HL-60 (cell line): ENCODE results near the gene MAP4K4.

Source experiments
- DNase-seq, 2 experiments: peaks; one replicate each; pipeline ENCODE4 v3.0.0-alpha.2; 2010 to 2020; ENCODE audit warnings: low read depth in 1 of 2, low spot score in 1 of 2
- H3K27ac ChIP-seq: fragments of 250-450 bp; sonication (Bioruptor Pico); replicated peaks from 2 replicates; pipeline ENCODE4 v1.5.1; 2020; ENCODE audit warnings: mild to moderate bottlenecking, moderate library complexity
- H3K27me3 ChIP-seq: fragments of 250-450 bp; sonication (Bioruptor Pico); 2 replicates; pipeline ENCODE4 v1.5.1; 2021; ENCODE audit warnings: mild to moderate bottlenecking, moderate library complexity; ENCODE audit not compliant: insufficient read depth, poor library complexity, severe bottlenecking
- H3K4me3 ChIP-seq: replicated peaks from 2 replicates; pipeline ENCODE4 v1.5.1; 2011; ENCODE audit warnings: mild to moderate bottlenecking, control low read depth, low read length; ENCODE audit not compliant: insufficient read depth
- CTCF ChIP-seq: IDR thresholded peaks from one replicate; pipeline ENCODE4 v1.5.1; 2011; ENCODE audit warnings: low read length, control low read depth, inconsistent platforms; ENCODE audit not compliant: insufficient read depth
- GABPA ChIP-seq: IDR thresholded peaks from 2 replicates; pipeline ENCODE4 v1.6.1; 2012; ENCODE audit warnings: low read depth
- POLR2AphosphoS5 ChIP-seq: IDR thresholded peaks from 2 replicates; pipeline ENCODE4 v1.6.1; 2012; ENCODE audit warnings: low read depth
- REST ChIP-seq: IDR thresholded peaks from 2 replicates; pipeline ENCODE4 v1.6.1; 2012; ENCODE audit warnings: low read depth; ENCODE audit not compliant: insufficient replicate concordance
- SPI1 ChIP-seq: IDR thresholded peaks from 2 replicates; pipeline ENCODE4 v1.6.1; 2012; ENCODE audit warnings: low read depth, mild to moderate bottlenecking, borderline replicate concordance

Gene MAP4K4

GRCh38 chr2:101864426-101864825 lies 166.9 kb downstream of the MAP4K4 start:
- TF ChIP-seq GABPA, result no peak
- no peak for TF ChIP-seq REST
- no peak for TF ChIP-seq CTCF
- Histone ChIP-seq H3K4me3 (no peak overlapping the region), H3K27ac (no peak overlapping the region), H3K27me3 (no peaks in the 10 kb centered on the region)
- DNase-seq, result no peak

DNA sequence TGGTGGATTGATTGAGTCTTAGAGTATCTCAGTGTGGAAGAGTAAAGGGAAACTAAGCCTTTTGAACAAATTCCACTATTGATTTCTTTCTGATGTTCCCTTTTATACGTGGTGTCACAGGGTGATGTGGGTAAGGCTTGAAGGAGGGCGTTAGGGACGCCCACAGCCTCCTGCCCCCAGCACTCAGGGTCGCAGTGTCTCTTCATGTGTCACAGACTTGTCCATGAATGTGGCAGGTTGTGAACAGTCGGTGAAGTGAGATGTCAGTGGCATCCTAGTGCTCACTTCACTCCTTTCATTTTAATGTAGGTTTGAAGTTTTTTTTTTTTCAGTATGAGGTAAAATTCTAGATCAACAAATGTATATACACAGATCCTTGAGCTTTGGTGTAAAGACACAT lies 171.0 kb downstream of the MAP4K4 start:
- TF ChIP-seq REST (no peak), POLR2AphosphoS5 (no peak), CTCF (no peak)
- H3K4me3 ChIP-seq, result no peak overlapping the region
- DNase-seq, result no peak
- no peaks in the 10 kb centered on the region for H3K27me3 ChIP-seq
- no peak overlapping the region for H3K27ac ChIP-seq

- TF ChIP-seq CTCF (no peak), SPI1 (no peak), GABPA (no peak), REST (no peak), POLR2AphosphoS5 (no peak)
- DNase-seq, result no peak
- Histone ChIP-seq H3K27ac (no peak overlapping the region), H3K27me3 (no peaks in the 10 kb centered on the region), H3K4me3 (no peak overlapping the region)
Observed at GRCh38 chr2:101869527-101869926, 172.0 kb downstream of the MAP4K4 start.
